HEK293T (cell line): Measurements from ENCODE around the gene JMJD1C.

Source experiments
- CTCF ChIA-PET: fragments of 350-600 bp; formaldehyde crosslinking; extraction: SDS; loops from one replicate; lab custom pipeline; 2021; ENCODE audit warnings: antibody characterized with exemption, inconsistent platforms; lab: Yijun Ruan, JAX
- POLR2A ChIA-PET: fragments of 350-600 bp; formaldehyde crosslinking; extraction: SDS; loops from one replicate; lab custom pipeline; 2020; ENCODE audit warnings: antibody characterized with exemption, inconsistent platforms; lab: Yijun Ruan, JAX
- DNase-seq: peaks from one replicate; pipeline ENCODE4 v3.0.0; 2012; ENCODE audit warnings: mixed read lengths; ENCODE audit errors: extremely low spot score
- ARNT ChIP-seq: fragments of 450-650 bp; IDR thresholded peaks from 2 replicates; pipeline ENCODE4 v1.6.1; 2017; ENCODE audit warnings: mild to moderate bottlenecking
- BHLHE40 ChIP-seq: fragments of 450-650 bp; IDR thresholded peaks from 2 replicates; pipeline ENCODE4 v1.6.1; 2016; ENCODE audit warnings: mild to moderate bottlenecking, moderate library complexity, borderline replicate concordance
- CTBP1 ChIP-seq: fragments of 450-650 bp; IDR thresholded peaks from 2 replicates; pipeline ENCODE4 v1.6.1; 2016; ENCODE audit warnings: borderline replicate concordance
- ELF4 ChIP-seq: fragments of 450-650 bp; IDR thresholded peaks from 2 replicates; pipeline ENCODE4 v1.6.1; 2017; ENCODE audit warnings: antibody characterized with exemption
- FOXA1 ChIP-seq: fragments of 450-650 bp; IDR thresholded peaks from 2 replicates; pipeline ENCODE4 v1.6.1; 2016; ENCODE audit warnings: mild to moderate bottlenecking
- FOXK2 ChIP-seq: fragments of 450-650 bp; IDR thresholded peaks from 2 replicates; pipeline ENCODE4 v1.6.1; 2016; ENCODE audit warnings: mild to moderate bottlenecking
- FOXM1 ChIP-seq: fragments of 450-650 bp; IDR thresholded peaks from 2 replicates; pipeline ENCODE4 v1.6.1; 2017; ENCODE audit warnings: mild to moderate bottlenecking, borderline replicate concordance
- HDGF ChIP-seq: fragments of 450-650 bp; IDR thresholded peaks from 2 replicates; pipeline ENCODE4 v1.6.1; 2017; ENCODE audit warnings: antibody characterized with exemption, borderline replicate concordance
- L3MBTL2 ChIP-seq: fragments of 450-650 bp; conservative IDR thresholded peaks from 2 replicates; pipeline ENCODE4 v1.6.1; 2016; ENCODE audit warnings: mild to moderate bottlenecking
- LEF1 ChIP-seq: fragments of 450-650 bp; IDR thresholded peaks from 2 replicates; pipeline ENCODE4 v1.6.1; 2017; ENCODE audit warnings: mild to moderate bottlenecking, borderline replicate concordance
- NFRKB ChIP-seq: fragments of 450-650 bp; IDR thresholded peaks from 2 replicates; pipeline ENCODE4 v1.6.1; 2016; ENCODE audit warnings: mild to moderate bottlenecking, moderate library complexity
- SP1 ChIP-seq: fragments of 450-650 bp; IDR thresholded peaks from 2 replicates; pipeline ENCODE4 v1.6.1; 2017
- SUZ12 ChIP-seq: fragments of 450-650 bp; IDR thresholded peaks from 2 replicates; pipeline ENCODE4 v1.6.1; 2016; ENCODE audit warnings: mild to moderate bottlenecking
- TARDBP ChIP-seq: fragments of 450-650 bp; IDR thresholded peaks from 2 replicates; pipeline ENCODE4 v1.6.1; 2016
- ZNF384 ChIP-seq: fragments of 450-650 bp; IDR thresholded peaks from 2 replicates; pipeline ENCODE4 v1.6.1; 2016
- TF ChIP-seq, protein P1 (sequence below): fragments of 450-650 bp; IDR thresholded peaks from 2 replicates; pipeline ENCODE4 v1.6.1; 2016

JMJD1C gene

DNA sequence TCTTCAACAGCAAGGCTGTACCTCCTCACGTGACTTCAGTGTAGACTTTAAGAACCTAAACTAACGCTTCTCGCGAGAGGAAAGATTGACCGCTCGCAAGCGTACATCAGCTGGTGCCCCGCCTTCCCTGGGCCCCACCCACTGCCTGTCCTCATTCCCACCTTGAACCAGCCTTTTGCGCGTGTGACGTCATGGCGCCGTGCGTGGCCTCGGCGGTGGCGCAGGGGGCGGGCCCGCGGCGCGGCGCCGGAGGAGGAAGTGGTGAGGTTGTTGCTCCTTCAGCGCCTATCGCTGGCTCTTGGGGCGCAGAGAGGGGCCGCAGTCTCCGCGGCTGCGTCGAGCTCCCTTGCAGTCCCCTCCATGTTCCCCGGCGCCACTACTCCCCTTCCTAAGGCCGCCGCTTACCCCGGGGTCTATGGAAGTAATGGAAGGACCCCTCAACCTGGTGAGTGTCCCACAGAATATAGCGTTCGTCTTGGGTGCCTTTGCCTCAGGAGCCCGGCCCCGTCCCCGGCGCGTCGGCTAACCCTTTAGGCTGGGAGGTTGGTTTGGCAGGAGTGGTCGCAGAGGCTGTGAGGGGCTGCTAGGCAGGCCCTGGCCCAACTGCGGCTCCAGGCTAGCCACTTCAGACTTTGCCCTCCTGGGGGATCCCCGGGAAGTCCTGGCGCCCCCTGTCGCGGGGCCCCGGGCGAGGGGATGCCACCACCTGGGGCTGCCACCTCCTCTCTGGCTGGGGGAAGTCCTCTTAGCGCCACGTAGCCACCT is 332.5 kb downstream of the JMJD1C start, which contains the start of gene NRBF2:
Gene NRBF2 (plus strand): TSS at position 273 of the 765 bp plus-strand sequence. CDS start 143 bp downstream, at position 416.
- CTCF ChIA-PET = no interaction called here

DNA sequence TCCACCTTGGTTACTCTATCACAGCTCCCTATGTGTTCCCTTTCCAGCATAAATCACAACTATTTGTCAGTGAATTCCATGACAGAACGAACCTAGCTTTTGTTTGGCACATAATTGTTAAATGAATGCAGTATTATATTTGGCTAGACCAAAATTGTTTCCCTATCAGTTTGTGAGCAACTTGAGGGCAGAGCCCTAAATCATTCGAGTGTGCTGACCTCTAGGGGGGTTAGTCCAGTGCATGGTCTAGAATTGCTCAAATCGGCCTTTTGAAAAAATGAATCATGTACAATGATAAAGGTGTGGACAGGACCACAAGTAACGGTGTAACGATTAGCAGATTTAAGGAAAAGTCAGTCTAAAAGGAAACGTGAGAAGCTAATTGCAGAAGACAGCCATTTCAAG is 333.1 kb downstream of the JMJD1C start:
- TF ChIP-seq L3MBTL2 = peak; percentile 97
- peak; percentile 54; the same call in 1 of the 2 replicates for TF ChIP-seq CTBP1
- TF ChIP-seq SUZ12 = no peak
- no peak for DNase-seq
- CTCF ChIA-PET = no interaction called here
- POLR2A ChIA-PET = interaction anchor here (0.6 to 1.7 kb wide), 7 partner anchors 13 to 524 kb away, joined by 3 to 6 read pairs (median 3); partner anchors contain the start of gene ADO

More for the DNA sequence above, 332.5 kb downstream of the JMJD1C start, which contains the start of gene NRBF2:
- no peak for TF ChIP-seq FOXK2
- peak; percentile 51 for TF ChIP-seq ELF4
- TF ChIP-seq SP1 = peak; percentile 72
- TF ChIP-seq, protein P1, sequence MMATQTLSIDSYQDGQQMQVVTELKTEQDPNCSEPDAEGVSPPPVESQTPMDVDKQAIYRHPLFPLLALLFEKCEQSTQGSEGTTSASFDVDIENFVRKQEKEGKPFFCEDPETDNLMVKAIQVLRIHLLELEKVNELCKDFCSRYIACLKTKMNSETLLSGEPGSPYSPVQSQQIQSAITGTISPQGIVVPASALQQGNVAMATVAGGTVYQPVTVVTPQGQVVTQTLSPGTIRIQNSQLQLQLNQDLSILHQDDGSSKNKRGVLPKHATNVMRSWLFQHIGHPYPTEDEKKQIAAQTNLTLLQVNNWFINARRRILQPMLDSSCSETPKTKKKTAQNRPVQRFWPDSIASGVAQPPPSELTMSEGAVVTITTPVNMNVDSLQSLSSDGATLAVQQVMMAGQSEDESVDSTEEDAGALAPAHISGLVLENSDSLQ = peak; percentile 70
- POLR2A ChIA-PET = interaction anchor here (0.6 to 1.7 kb wide), 7 partner anchors 12 to 525 kb away, joined by 3 to 6 read pairs (median 3); partner anchors contain the start of gene ADO
- DNase-seq = peak; percentile 95

GRCh38 chr10:63129888-63130287 is 335.9 kb downstream of the JMJD1C start:
- CTCF ChIA-PET = no interaction called here
- POLR2A ChIA-PET = interaction anchor here (0.6 kb wide), 1 partner anchor 414 kb away, joined by 3 read pairs; no protein-coding TSS in a partner anchor
- TF ChIP-seq, protein P1 = no peak
- TF ChIP-seq ZNF384 (no peak), ARNT (no peak), NFRKB (no peak), SUZ12 (no peak), SP1 (no peak), L3MBTL2 (no peak), CTBP1 (no peak), FOXK2 (no peak), FOXA1 (no peak), TARDBP (no peak)
- DNase-seq = no peak

DNA sequence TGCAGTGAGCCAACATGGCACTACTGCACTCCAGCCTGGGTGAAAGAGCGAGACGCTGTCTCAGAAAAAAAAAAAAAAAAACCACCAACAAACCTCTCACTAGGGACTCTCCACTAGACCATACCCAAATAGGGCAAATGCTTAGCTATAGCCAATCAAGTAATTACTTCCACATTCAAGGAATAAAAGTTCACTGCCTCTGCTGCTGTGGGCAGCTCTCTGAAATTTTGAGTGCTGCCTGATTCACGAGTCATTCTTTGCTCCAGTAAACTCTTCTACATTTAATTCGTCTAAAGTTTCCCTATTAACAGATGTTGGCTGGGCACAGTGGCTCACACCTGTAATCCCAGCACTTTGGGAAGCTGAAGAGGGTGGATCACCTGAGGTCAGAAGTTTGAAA is 337.3 kb downstream of the JMJD1C start:
- TF ChIP-seq FOXK2 (no peak), ARNT (no peak), FOXA1 (no peak), HDGF (no peak), CTBP1 (no peak), ELF4 (no peak), LEF1 (no peak), ZNF384 (no peak), TARDBP (no peak), NFRKB (no peak), L3MBTL2 (no peak), SP1 (no peak), FOXM1 (no peak), BHLHE40 (no peak)
- TF ChIP-seq, protein P1 = no peak
- no peak for DNase-seq
- ChIA-PET POLR2A (no interaction called here), CTCF (no interaction called here)

DNA sequence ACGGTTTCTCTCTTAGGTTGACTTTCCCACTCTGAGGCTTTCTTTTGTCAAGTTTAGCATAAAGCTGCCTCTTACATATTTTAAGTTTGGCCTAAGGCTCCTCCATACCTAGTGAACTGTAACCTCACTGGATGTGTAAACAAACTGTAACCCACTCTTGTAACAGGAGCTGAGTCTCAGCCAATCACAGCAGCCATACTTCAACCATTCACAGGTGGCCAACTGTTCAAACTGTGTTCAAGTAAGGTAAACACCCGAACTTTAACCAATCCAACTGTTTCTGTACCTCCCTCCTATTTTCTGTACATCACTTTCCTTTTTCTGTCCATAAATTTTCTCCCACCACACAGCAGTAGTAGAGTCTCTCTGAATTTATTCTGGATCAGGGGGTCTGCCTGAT is 340.3 kb downstream of the JMJD1C start:
- no peak for DNase-seq
- CTCF ChIA-PET = no interaction called here
- POLR2A ChIA-PET = no interaction called here
- TF ChIP-seq, protein P1 = no peak
- TF ChIP-seq FOXK2 (no peak), SUZ12 (no peak), ZNF384 (no peak), BHLHE40 (no peak), CTBP1 (no peak), SP1 (no peak), FOXA1 (no peak), L3MBTL2 (no peak), ARNT (no peak), ELF4 (no peak), LEF1 (no peak), FOXM1 (no peak), NFRKB (no peak), HDGF (no peak), TARDBP (no peak)
